B cell (primary cell): ENCODE data around the gene ERBB2. TPM values are rescaled to one million over a fixed set of nuclear protein-coding genes. Genes with fewer than 3 reads are reported as not detected.

Experiments used
- ATAC-seq: fragments of 200-7000 bp; cut with Tn5 transposase; one replicate; pipeline ENCODE4 v1.10.0; 2021; ENCODE audit warnings: low read depth, mild to moderate bottlenecking, moderate number of reproducible peaks, moderate library complexity
- CTCF ChIA-PET: fragments of 350-600 bp; sonication (Branson Sonifier 250); formaldehyde crosslinking; loops from one replicate; lab custom pipeline; 2021; ENCODE audit warnings: antibody characterized with exemption, inconsistent platforms; lab: Charles Lee
- POLR2A ChIA-PET: fragments of 350-600 bp; sonication (Branson Sonifier 250); formaldehyde crosslinking; loops from one replicate; lab custom pipeline; 2021; ENCODE audit warnings: antibody characterized with exemption; lab: Charles Lee
- DNase-seq: peaks from one replicate; pipeline ENCODE4 v3.0.0; 2013
- H2AFZ ChIP-seq: 2 replicates; pipeline ENCODE4 v1.6.1; 2012; ENCODE audit warnings: mild to moderate bottlenecking, low read depth, low read length; ENCODE audit not compliant: insufficient read depth, poor library complexity, severe bottlenecking
- H3K27ac ChIP-seq, 2 donors: 1 replicate in 1 of 2; 2 replicates in 1 of 2; pipeline ENCODE4 v1.5.1; 2012 to 2013; ENCODE audit warnings: low read length in 2 of 2, mild to moderate bottlenecking in 2 of 2, moderate library complexity in 1 of 2
- H3K27me3 ChIP-seq, 4 experiments: fragments of 200-600 bp in 1 of 4; sonication (generic) in 1 of 4; replicated peaks in 1 of 4; 1 replicate in 2 of 4; 2 replicates in 2 of 4; pipeline versions ENCODE4 v1.6.1 to v1.7.0; 2013 to 2016; ENCODE audit warnings: low read length in 3 of 4, mild to moderate bottlenecking in 2 of 4, mixed read lengths in 1 of 4, moderate library complexity in 1 of 4; ENCODE audit not compliant: insufficient read depth in 4 of 4, control insufficient read depth in 3 of 4; ENCODE audit errors: control extremely low read depth in 1 of 4
- H3K36me3 ChIP-seq, 2 experiments: replicated peaks in 1 of 2; 1 replicate in 1 of 2; 2 replicates in 1 of 2; pipeline versions ENCODE4 v1.6.1 to v1.7.1; 2013; ENCODE audit warnings: low read length in 1 of 2; ENCODE audit not compliant: insufficient read depth in 2 of 2, control insufficient read depth in 1 of 2; ENCODE audit errors: control extremely low read depth in 1 of 2, extremely low read depth in 1 of 2
- H3K4me1 ChIP-seq, 2 donors: fragments of 200-600 bp in 1 of 2; sonication (generic) in 1 of 2; 1 replicate in 1 of 2; 2 replicates in 1 of 2; pipeline versions ENCODE4 v1.5.1 to v1.6.1; 2013 to 2017; ENCODE audit warnings: low read length in 2 of 2; ENCODE audit not compliant: control insufficient read depth in 2 of 2, insufficient read depth in 2 of 2
- H3K4me2 ChIP-seq: replicated peaks from 2 replicates; pipeline ENCODE3; 2012; ENCODE audit warnings: mild to moderate bottlenecking, low read depth, low read length; ENCODE audit not compliant: poor library complexity, severe bottlenecking
- H3K4me3 ChIP-seq, 5 experiments: fragments of 200-600 bp in 1 of 5; sonication (generic) in 1 of 5; 1 replicate in 3 of 5; 2 replicates in 2 of 5; pipeline versions ENCODE4 v1.5.1 to v1.7.0; 2011 to 2016; ENCODE audit warnings: low read length in 4 of 5, mild to moderate bottlenecking in 4 of 5, low read depth in 2 of 5, control low read depth in 1 of 5, moderate library complexity in 1 of 5; ENCODE audit not compliant: insufficient read depth in 1 of 5; ENCODE audit errors: control extremely low read depth in 1 of 5, extremely low read depth in 1 of 5
- H3K79me2 ChIP-seq: fragments of 200-600 bp; sonication (generic); one replicate; pipeline ENCODE4 v1.6.0; 2016; ENCODE audit warnings: low read length; ENCODE audit not compliant: control insufficient read depth, insufficient read depth
- H3K9ac ChIP-seq: fragments of 200-600 bp; sonication (generic); 2 replicates; pipeline ENCODE4 v1.6.1; 2017; ENCODE audit warnings: mild to moderate bottlenecking, low read length, moderate library complexity
- H3K9me3 ChIP-seq, 3 donors: one replicate each; pipeline versions ENCODE4 v1.6.1 to v1.7.1; 2013; ENCODE audit warnings: low read length in 2 of 3; ENCODE audit not compliant: control insufficient read depth in 2 of 3, insufficient read depth in 1 of 3; ENCODE audit errors: control extremely low read depth in 1 of 3
- H4K20me1 ChIP-seq: 2 replicates; pipeline ENCODE4 v1.6.0; 2012; ENCODE audit warnings: mild to moderate bottlenecking, low read length; ENCODE audit not compliant: insufficient read depth, control insufficient read depth, poor library complexity, severe bottlenecking
- H3K27ac Mint-ChIP-seq: one replicate; pipeline ENCODE4 v1.8.0; 2021; ENCODE audit warnings: mixed read lengths
- H3K27me3 Mint-ChIP-seq: one replicate; pipeline ENCODE4 v1.8.0; 2021; ENCODE audit warnings: mixed read lengths
- H3K4me1 Mint-ChIP-seq: one replicate; pipeline ENCODE4 v1.8.0; 2021; ENCODE audit warnings: mixed read lengths
- H3K4me3 Mint-ChIP-seq: one replicate; pipeline ENCODE4 v1.8.0; 2021; ENCODE audit warnings: mixed read lengths
- H3K9me3 Mint-ChIP-seq: one replicate; pipeline ENCODE4 v1.8.0; 2022; ENCODE audit warnings: mixed read lengths; ENCODE audit not compliant: insufficient read depth
- EZH2 ChIP-seq: IDR thresholded peaks from 2 replicates; pipeline ENCODE4 v1.6.1; 2012; ENCODE audit warnings: borderline replicate concordance, low read depth, mild to moderate bottlenecking, moderate library complexity, low read length; ENCODE audit not compliant: insufficient read depth, poor library complexity, severe bottlenecking
- WGBS: methylation state at CpG from one replicate; pipeline ENCODE4 v1.1.5; 2013; ENCODE audit warnings: missing lambda C conversion rate; ENCODE audit not compliant: insufficient coverage; 5-methylcytosine and 5-hydroxymethylcytosine counted together
- intact Hi-C: fragments of 100-400 bp; cut with micrococcal nuclease; formaldehyde crosslinking; loops from one replicate; pipeline ENCODE4 v1.10.0; 2022
- polyA plus RNA-seq: library from polyadenylated mRNA; depleted of rRNA; stranded (reverse); fragments of >200 nt; gene quantifications from 2 replicates; pipeline ENCODE4 v1.2.3, GENCODE V29; 2012
- total RNA-seq, 2 donors: library from RNA; stranded (reverse); fragments of 120-200 nt in 1 of 2; gene quantifications; 1 replicate in 1 of 2; 2 replicates in 1 of 2; pipeline versions ENCODE4 v1.2.3 to v1.2.4, GENCODE V29; 2013 to 2022
- TF ChIP-seq, protein P1 (sequence below): fragments of 200-600 bp; IDR thresholded peaks from one replicate; pipeline ENCODE4 v1.8.0; 2022; ENCODE audit warnings: antibody characterized with exemption, mild to moderate bottlenecking

The ERBB2 gene
- total and polyA plus RNA-seq, 2 donors (not counting 1 experiment from before 2014, with no cell fraction given) = 3.2 to 8.4 TPM

- TF ChIP-seq, protein P1, sequence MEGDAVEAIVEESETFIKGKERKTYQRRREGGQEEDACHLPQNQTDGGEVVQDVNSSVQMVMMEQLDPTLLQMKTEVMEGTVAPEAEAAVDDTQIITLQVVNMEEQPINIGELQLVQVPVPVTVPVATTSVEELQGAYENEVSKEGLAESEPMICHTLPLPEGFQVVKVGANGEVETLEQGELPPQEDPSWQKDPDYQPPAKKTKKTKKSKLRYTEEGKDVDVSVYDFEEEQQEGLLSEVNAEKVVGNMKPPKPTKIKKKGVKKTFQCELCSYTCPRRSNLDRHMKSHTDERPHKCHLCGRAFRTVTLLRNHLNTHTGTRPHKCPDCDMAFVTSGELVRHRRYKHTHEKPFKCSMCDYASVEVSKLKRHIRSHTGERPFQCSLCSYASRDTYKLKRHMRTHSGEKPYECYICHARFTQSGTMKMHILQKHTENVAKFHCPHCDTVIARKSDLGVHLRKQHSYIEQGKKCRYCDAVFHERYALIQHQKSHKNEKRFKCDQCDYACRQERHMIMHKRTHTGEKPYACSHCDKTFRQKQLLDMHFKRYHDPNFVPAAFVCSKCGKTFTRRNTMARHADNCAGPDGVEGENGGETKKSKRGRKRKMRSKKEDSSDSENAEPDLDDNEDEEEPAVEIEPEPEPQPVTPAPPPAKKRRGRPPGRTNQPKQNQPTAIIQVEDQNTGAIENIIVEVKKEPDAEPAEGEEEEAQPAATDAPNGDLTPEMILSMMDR = no peak
- no peak for TF ChIP-seq EZH2
- Histone ChIP-seq H2AFZ (no peak overlapping the region), H3K27ac (no peak overlapping the region), H3K4me2 (no peak overlapping the region), H3K36me3 (peaks cover 0 to 23% of the 10 kb centered on the region in 2 experiments), H3K4me3 (no peak overlapping the region), H3K9me3 (no peaks in the 10 kb centered on the region), H3K9ac (no peak overlapping the region), H3K4me1 (peaks cover 2 to 11% of the 10 kb centered on the region in 2 donors), H4K20me1 (peaks cover 52% of the 10 kb centered on the region), H3K27me3 (no peaks in the 10 kb centered on the region), H3K79me2 (peaks cover 50% of the 10 kb centered on the region)
- POLR2A ChIA-PET = interaction anchor here (1.0 kb wide), 1 partner anchor 77 kb away, joined by 5 read pairs; the partner anchor contains the start of gene MIEN1
- no peak overlapping the region for H3K4me3 Mint-ChIP-seq
- H3K9me3 Mint-ChIP-seq = no peaks in the 10 kb centered on the region
- DNase-seq = no peak
- CTCF ChIA-PET = interaction anchor here (0.9 to 5.2 kb wide), 18 partner anchors 9 to 218 kb away, joined by 3 to 61 read pairs (median 4); partner anchors contain the start of genes MIEN1, PGAP3, PNMT and TCAP
- no peak for ATAC-seq
- peaks cover 36% of the 10 kb centered on the region for H3K4me1 Mint-ChIP-seq
- intact Hi-C loops = no loop called here
- no peak overlapping the region for H3K27ac Mint-ChIP-seq
- H3K27me3 Mint-ChIP-seq = no peaks in the 10 kb centered on the region
- WGBS = 92% methylated on average over 11 of the region's 12 CpGs
These were observed 46.6 kb upstream of the ERBB2 start for GRCh38 chr17:39653316-39653661.

DNA sequence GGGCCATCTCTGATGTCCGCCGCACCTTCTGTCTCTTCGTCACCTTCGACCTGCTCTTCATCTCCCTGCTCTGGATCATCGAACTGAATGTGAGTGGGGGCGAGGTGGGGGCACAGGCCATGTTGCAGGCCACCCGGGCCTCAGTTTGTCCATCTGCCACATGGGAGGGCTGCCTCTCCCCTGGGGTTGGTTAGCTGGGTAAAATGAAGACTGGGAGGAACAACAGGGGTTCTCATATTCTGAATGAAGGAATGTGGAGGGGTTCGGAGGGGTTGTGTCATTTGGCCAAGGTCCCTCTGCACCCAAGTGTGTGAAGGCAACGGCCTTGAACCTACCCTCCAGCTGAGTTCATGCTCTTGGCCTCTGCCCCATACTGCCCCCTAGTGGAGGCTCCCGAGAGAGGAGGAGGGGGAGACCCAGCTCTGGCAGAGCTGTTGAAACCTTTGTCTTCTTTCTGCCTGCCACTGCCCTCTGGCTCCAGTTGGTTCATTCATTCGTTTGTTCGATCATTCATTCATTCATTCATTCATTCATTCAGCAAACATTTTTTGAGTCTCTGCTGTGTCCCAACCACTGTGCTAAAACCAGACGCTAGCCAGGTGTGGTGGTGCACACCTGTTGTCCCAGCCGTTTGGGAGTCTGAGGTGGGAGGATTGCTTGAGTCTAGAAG lies 46.1 kb upstream of the ERBB2 start:
- peaks cover 0 to 19% of the 10 kb centered on the region in 2 experiments for H3K36me3 ChIP-seq
- no peaks in the 10 kb centered on the region for H3K9me3 ChIP-seq
- H3K27me3 ChIP-seq = no peaks in the 10 kb centered on the region
- WGBS = 76% methylated on average over 11 of the region's 14 CpGs
- CTCF ChIA-PET = interaction anchor here (0.6 to 5.2 kb wide), 18 partner anchors 9 to 762 kb away, joined by 3 to 61 read pairs (median 4); partner anchors contain the start of genes MIEN1, PGAP3, PNMT and TCAP
- peaks cover 47% of the 10 kb centered on the region for H4K20me1 ChIP-seq
- POLR2A ChIA-PET = interaction anchor here (1.0 kb wide), 1 partner anchor 76 kb away, joined by 5 read pairs; the partner anchor contains the start of gene MIEN1
- no peak overlapping the region for H3K4me3 ChIP-seq
- no peak overlapping the region for H3K4me2 ChIP-seq
- no peak overlapping the region for H3K9ac ChIP-seq
- H3K9me3 Mint-ChIP-seq = no peaks in the 10 kb centered on the region
- H3K4me3 Mint-ChIP-seq = no peak overlapping the region
- H3K4me1 ChIP-seq = peaks cover 8 to 16% of the 10 kb centered on the region in 2 donors
- H3K27ac Mint-ChIP-seq = no peak overlapping the region
- DNase-seq = peak; percentile 71
- TF ChIP-seq, protein P1 = peak; percentile 80
- TF ChIP-seq EZH2 = no peak
- H3K27me3 Mint-ChIP-seq = no peaks in the 10 kb centered on the region
- peak; percentile 71 for ATAC-seq
- H3K27ac ChIP-seq = no peak overlapping the region
- H3K4me1 Mint-ChIP-seq = peaks cover 36% of the 10 kb centered on the region
- H2AFZ ChIP-seq = no peak overlapping the region
- H3K79me2 ChIP-seq = peaks cover 45% of the 10 kb centered on the region
- intact Hi-C loops = no loop called here
